Spleen (tissue), 11 donors: ENCODE data around the gene GUCY2C. TPM values are rescaled to one million over a fixed set of nuclear protein-coding genes. Genes with fewer than 3 reads are reported as not detected.

Experiments
- DNase-seq: peaks from one replicate; pipeline ENCODE4 v3.0.0-alpha.2; 2020
- H3K27ac ChIP-seq, 8 donors: fragments of 200-600 bp; sonication (generic) in 7 of 8; 1 replicate in 4 of 8; 2 replicates in 4 of 8; pipeline versions ENCODE4 v1.5.0 to v1.8.0; 2016 to 2021; ENCODE audit warnings: inconsistent platforms in 4 of 8, mild to moderate bottlenecking in 4 of 8, moderate library complexity in 1 of 8
- H3K27me3 ChIP-seq, 7 donors: fragments of 200-600 bp; sonication (generic) in 6 of 7; replicated peaks in 1 of 7; 1 replicate in 4 of 7; 2 replicates in 3 of 7; pipeline versions ENCODE4 v1.5.0 to v1.8.0; 2016 to 2021; ENCODE audit warnings: inconsistent platforms in 3 of 7, mild to moderate bottlenecking in 1 of 7
- H3K36me3 ChIP-seq, 6 donors: fragments of 200-600 bp; sonication (generic) in 5 of 6; 1 replicate in 4 of 6; 2 replicates in 2 of 6; pipeline versions ENCODE4 v1.5.0 to v1.8.0; 2016 to 2021; ENCODE audit warnings: inconsistent platforms in 2 of 6
- H3K4me1 ChIP-seq, 6 donors: fragments of 200-600 bp; sonication (generic) in 5 of 6; 1 replicate in 3 of 6; 2 replicates in 3 of 6; pipeline versions ENCODE4 v1.5.0 to v1.8.0; 2016 to 2021; ENCODE audit warnings: inconsistent platforms in 3 of 6
- H3K4me3 ChIP-seq, 8 donors: fragments of 200-600 bp; sonication (generic) in 7 of 8; 1 replicate in 4 of 8; 2 replicates in 4 of 8; pipeline versions ENCODE4 v1.5.0 to v1.8.0; 2016 to 2021; ENCODE audit warnings: inconsistent platforms in 4 of 8, mild to moderate bottlenecking in 4 of 8, moderate library complexity in 2 of 8
- H3K9me3 ChIP-seq, 8 donors: fragments of 200-600 bp; sonication (generic) in 7 of 8; 1 replicate in 4 of 8; 2 replicates in 4 of 8; pipeline versions ENCODE4 v1.5.0 to v1.8.0; 2016 to 2021; ENCODE audit warnings: inconsistent platforms in 4 of 8
- POLR2A ChIP-seq, 3 donors: fragments of 450-650 bp; IDR thresholded peaks; one replicate each; pipeline ENCODE4 v1.5.1; 2017; ENCODE audit warnings: antibody characterized with exemption in 3 of 3, mild to moderate bottlenecking in 1 of 3
- POLR2AphosphoS5 ChIP-seq, 3 donors: sonication (generic); formaldehyde crosslinking; IDR thresholded peaks; one replicate each; pipeline ENCODE4 v1.5.1; 2017; ENCODE audit warnings: antibody characterized with exemption in 3 of 3
- WGBS, 5 donors: extraction: QIAGEN DNeasy Blood & Tissue Kit in 3 of 5; methylation state at CpG; one replicate each; pipeline versions ENCODE4 v1.1.5 to v1.1.7; 2013 to 2018; 5-methylcytosine and 5-hydroxymethylcytosine counted together
- intact Hi-C: fragments of 100-400 bp; cut with DNase I; formaldehyde crosslinking; loops from one replicate; pipeline ENCODE4 v1.15.0; 2023; ENCODE audit warnings: low total_unique reads
- polyA plus RNA-seq, 3 donors: library from polyadenylated mRNA; stranded (reverse); fragments of 200-250 nt; gene quantifications; one replicate each; pipeline ENCODE4 v1.2.1, GENCODE V29; 2013
- total RNA-seq, 7 donors: library from RNA; depleted of rRNA in 3 of 7; stranded (reverse); fragments of >200 nt in 3 of 7; fragmentation: NEBNext Ultra II Directional in 4 of 7; extraction: Animal tissue kit (Norgen Biotek cat#: 25700) in 4 of 7; gene quantifications; one replicate each; pipeline versions ENCODE4 v1.1.0 to v1.2.1, GENCODE V29; 2016 to 2021
- TF ChIP-seq, protein P1 (sequence below), 11 experiments: fragments of 200-600 bp in 7 of 11; fragments of 450-650 bp in 4 of 11; sonication (generic) in 4 of 11; IDR thresholded peaks in 8 of 11; conservative IDR thresholded peaks in 3 of 11; 1 replicate in 7 of 11; 2 replicates in 4 of 11; pipeline versions ENCODE4 v1.4.0 to v1.8.0; 2016 to 2021; ENCODE audit warnings: antibody characterized with exemption in 11 of 11, inconsistent platforms in 4 of 11, mild to moderate bottlenecking in 1 of 11
- donor health status: healthy with polysubstance abuse.
- donor health status: DM: no; HTN: no; CAD: no; lungs with moderate emphysema.
- donor health status: DM: no; HTN: no; CAD: no.
- donor health status: Bipolar disorder and iron deficiency.
- donor health status: healthy.
- donor health status: DM: no; HTN: no; CAD: no.
- donor health status: DM: yes; HTN: yes; CAD: no.

GUCY2C gene
- total and polyA plus RNA-seq, 10 donors, result 0.19 to 0.35 (median 0.26) TPM; not detected in 7

DNA sequence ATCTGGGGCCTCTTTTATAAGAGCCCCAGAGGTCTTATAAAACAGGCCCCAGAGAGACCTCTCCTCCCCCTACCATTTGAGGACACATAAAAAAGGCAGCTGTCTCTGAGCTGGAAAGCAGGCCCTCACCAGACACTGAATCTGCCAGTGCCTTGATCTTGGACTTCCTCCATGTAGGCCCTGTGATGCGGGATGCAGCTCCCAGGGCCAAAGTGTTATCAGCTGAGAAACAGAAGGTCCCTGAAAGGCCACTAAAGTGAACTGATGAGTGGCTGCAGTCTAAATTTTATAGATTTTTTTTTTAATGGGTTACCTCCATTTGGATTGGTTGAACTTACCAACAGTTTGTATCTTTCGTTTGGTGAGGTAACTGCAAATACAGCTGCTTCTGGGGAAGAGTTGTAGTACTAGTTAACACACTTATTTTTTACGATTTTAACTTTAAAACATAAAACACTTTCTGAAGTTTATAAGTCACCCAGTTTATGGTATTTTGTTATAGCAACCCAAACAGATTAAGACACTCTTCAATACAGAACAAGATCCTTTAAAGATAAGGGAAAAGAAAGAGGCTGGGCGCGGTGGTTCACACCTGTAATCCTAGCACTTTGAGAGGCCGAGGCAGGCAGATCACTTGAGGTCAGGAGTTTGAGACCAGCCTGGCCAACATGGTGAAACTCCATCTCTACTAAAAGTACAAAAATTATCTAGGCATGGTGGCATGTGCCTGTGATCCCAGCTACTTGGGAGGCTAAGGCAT, 5.6 kb upstream of the GUCY2C start:
- intact Hi-C loops, result no loop called here
- Histone ChIP-seq H3K9me3 (no peaks in the 10 kb centered on the region), H3K36me3 (no peaks in the 10 kb centered on the region), H3K27ac (no peak overlapping the region), H3K27me3 (no peaks in the 10 kb centered on the region), H3K4me1 (no peaks in the 10 kb centered on the region), H3K4me3 (no peak overlapping the region)
- DNase-seq, result no peak
- TF ChIP-seq, protein P1, sequence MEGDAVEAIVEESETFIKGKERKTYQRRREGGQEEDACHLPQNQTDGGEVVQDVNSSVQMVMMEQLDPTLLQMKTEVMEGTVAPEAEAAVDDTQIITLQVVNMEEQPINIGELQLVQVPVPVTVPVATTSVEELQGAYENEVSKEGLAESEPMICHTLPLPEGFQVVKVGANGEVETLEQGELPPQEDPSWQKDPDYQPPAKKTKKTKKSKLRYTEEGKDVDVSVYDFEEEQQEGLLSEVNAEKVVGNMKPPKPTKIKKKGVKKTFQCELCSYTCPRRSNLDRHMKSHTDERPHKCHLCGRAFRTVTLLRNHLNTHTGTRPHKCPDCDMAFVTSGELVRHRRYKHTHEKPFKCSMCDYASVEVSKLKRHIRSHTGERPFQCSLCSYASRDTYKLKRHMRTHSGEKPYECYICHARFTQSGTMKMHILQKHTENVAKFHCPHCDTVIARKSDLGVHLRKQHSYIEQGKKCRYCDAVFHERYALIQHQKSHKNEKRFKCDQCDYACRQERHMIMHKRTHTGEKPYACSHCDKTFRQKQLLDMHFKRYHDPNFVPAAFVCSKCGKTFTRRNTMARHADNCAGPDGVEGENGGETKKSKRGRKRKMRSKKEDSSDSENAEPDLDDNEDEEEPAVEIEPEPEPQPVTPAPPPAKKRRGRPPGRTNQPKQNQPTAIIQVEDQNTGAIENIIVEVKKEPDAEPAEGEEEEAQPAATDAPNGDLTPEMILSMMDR (IDR thresholded peaks at IDR 0.05 in 8 of 11, conservative IDR thresholded peaks at IDR 0.05 in 3 of 11), result no peak
- TF ChIP-seq POLR2A (IDR thresholded peaks at IDR 0.05) (no peak), POLR2AphosphoS5 (IDR thresholded peaks at IDR 0.05) (no peak)
- WGBS, 5 donors, result 83 to 87% (median 85%) methylated on average over 6 of the region's 6 CpGs

DNA sequence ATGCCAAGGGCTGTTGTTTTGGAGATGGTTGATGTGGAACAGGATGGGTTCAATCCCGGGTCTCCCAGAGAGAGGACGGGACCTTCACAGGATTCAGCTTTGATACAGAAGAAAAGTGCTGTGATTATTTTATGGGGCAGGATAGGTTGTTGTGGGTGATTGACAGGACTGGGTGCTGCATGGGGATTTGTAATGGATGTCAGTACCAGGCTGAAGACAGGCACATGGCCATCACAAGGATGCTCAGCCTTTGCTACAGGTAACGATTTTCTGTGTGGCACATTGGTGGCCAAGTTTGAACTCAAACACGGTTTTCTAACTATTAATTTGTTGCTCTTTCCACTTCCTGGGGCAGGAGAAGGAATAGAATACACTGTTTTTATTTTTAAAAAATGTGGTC, 4.5 kb upstream of the GUCY2C start:
- intact Hi-C loops, result no loop called here
- Histone ChIP-seq H3K9me3 (no peaks in the 10 kb centered on the region), H3K4me1 (no peaks in the 10 kb centered on the region), H3K36me3 (no peaks in the 10 kb centered on the region), H3K27me3 (no peaks in the 10 kb centered on the region), H3K4me3 (no peak overlapping the region), H3K27ac (no peak overlapping the region)
- TF ChIP-seq POLR2AphosphoS5 (IDR thresholded peaks at IDR 0.05) (no peak), POLR2A (IDR thresholded peaks at IDR 0.05) (no peak)
- TF ChIP-seq, protein P1 (IDR thresholded peaks at IDR 0.05 in 8 of 11, conservative IDR thresholded peaks at IDR 0.05 in 3 of 11), result no peak
- DNase-seq, result no peak
- 81 to 87% (median 86%) methylated on average over 4 of the region's 4 CpGs for WGBS, 5 donors

DNA sequence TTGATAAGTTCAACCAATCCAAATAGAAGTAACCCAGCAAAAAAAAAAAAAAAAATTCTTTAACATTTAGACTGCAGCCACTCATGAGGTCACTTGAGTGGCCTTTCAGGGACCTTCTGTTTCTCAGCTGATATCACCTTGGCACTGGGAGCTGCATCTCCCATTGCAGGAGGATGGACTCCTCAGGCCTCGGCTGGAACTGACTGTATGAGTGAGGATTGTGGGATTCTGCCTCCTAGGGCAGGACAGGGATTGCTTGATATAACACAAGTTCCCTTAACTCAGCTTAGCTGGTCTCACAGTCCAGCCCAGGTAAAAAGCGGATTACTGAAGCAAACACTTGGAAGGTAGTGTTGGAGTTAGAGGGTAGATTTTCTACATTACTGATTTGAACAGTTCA, 3.5 kb upstream of the GUCY2C start:
- DNase-seq, result no peak
- Histone ChIP-seq H3K4me1 (no peaks in the 10 kb centered on the region), H3K27me3 (no peaks in the 10 kb centered on the region), H3K36me3 (no peaks in the 10 kb centered on the region), H3K9me3 (no peaks in the 10 kb centered on the region), H3K4me3 (no peak overlapping the region), H3K27ac (no peak overlapping the region)
- intact Hi-C loops, result no loop called here
- TF ChIP-seq POLR2A (IDR thresholded peaks at IDR 0.05), result no peak
- TF ChIP-seq, protein P1 (IDR thresholded peaks at IDR 0.05 in 8 of 11, conservative IDR thresholded peaks at IDR 0.05 in 3 of 11), result no peak
- TF ChIP-seq POLR2AphosphoS5 (IDR thresholded peaks at IDR 0.05), result no peak
- WGBS, 5 donors, result 87 to 95% (median 89%) methylated on average over 2 of the region's 2 CpGs

DNA sequence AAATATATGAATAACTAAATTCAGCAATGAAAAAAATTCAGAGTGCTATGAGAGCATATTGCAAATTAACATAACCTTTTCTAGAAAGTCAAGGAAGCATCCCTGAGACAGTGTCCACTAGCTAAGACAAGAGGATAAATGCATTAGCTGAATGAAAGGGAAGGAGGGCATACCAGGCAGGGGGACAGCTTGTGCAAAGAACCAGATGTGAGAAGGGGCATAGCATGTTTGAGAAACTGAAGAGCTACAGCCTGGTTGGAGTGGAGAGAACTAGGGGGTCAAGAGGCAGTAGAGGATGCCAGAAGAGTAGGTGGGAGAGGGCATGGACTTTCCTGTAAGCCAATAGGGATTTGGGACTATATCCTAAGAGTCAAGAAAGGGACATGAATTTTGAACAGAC, 2.2 kb upstream of the GUCY2C start:
- no peak for DNase-seq
- no peaks in the 10 kb centered on the region for H3K27me3 ChIP-seq
- H3K27ac ChIP-seq, result no peak overlapping the region
- TF ChIP-seq, protein P1 (IDR thresholded peaks at IDR 0.05 in 8 of 11, conservative IDR thresholded peaks at IDR 0.05 in 3 of 11), result no peak
- TF ChIP-seq POLR2A (IDR thresholded peaks at IDR 0.05), result no peak
- no peak for TF ChIP-seq POLR2AphosphoS5 (IDR thresholded peaks at IDR 0.05)
- intact Hi-C loops, result no loop called here
- H3K4me1 ChIP-seq, result no peaks in the 10 kb centered on the region
- H3K36me3 ChIP-seq, result no peaks in the 10 kb centered on the region
- H3K4me3 ChIP-seq, result no peak overlapping the region
- no peaks in the 10 kb centered on the region for H3K9me3 ChIP-seq
